Measurements from ENCODE around the gene SCN1B.

Gene SCN1B

DNA sequence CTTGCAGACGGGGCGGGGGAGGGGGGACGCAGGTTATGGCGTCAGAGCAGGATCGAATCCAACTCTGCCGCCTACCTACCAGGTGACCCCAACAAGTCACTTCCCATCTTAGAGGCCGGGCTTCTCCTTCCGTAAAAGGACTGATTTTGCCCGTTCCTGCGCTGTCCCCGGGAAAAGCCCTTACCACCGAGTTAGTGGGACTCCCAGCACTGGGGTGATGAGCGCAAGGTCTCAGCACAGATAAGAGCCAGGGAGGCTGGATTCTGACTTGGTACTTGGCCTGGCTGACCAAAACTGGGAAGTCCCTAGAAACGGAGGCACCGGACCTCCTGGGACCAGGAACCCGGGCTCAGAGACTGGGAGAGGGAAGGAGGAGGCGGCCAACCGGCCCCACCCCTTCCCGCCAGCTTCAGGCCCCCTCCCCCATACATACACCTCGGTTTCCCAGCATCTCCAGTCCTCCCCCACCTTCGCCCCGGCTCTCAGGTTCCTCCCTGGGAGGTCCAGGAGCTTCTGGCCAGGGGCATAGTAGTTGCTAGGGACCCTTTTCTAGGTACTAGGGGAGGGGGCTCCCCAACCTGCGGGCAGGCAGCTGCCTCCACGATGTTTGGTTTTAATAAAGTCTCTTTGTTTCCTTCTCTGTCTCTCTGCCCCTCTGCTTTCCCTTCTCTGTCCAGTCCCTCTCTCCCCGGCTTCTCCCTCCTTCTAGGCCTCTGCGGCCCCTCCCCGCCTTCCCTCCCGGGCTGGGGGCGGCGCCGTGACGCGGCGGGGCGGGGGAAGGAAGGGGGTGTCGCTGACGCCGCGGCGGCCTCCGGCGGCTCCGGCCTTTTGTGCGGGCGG lies 30.6 kb upstream of the SCN1B start, which contains the start of gene GRAMD1A:
Gene GRAMD1A (plus strand): TSS at position 826 of the 840 bp plus-strand sequence. CDS start 156 bp downstream, outside the sequence.
- Histone ChIP-seq H3K36me3 (peaks cover 18% of the 10 kb centered on the region), H3K9me3 (ENCODE audit: severe bottlenecking) (peaks cover 4% of the 10 kb centered on the region), H3K27ac (peak within 1 kb of the TSS; percentile 98), H3K4me3 (ENCODE audit: low read depth, low read length) (peak within 1 kb of the TSS; percentile 78), H3K27me3 (ENCODE audit: insufficient read depth, low read depth, severe bottlenecking) (no peaks in the 10 kb centered on the region)
- TF ChIP-seq, protein P1, sequence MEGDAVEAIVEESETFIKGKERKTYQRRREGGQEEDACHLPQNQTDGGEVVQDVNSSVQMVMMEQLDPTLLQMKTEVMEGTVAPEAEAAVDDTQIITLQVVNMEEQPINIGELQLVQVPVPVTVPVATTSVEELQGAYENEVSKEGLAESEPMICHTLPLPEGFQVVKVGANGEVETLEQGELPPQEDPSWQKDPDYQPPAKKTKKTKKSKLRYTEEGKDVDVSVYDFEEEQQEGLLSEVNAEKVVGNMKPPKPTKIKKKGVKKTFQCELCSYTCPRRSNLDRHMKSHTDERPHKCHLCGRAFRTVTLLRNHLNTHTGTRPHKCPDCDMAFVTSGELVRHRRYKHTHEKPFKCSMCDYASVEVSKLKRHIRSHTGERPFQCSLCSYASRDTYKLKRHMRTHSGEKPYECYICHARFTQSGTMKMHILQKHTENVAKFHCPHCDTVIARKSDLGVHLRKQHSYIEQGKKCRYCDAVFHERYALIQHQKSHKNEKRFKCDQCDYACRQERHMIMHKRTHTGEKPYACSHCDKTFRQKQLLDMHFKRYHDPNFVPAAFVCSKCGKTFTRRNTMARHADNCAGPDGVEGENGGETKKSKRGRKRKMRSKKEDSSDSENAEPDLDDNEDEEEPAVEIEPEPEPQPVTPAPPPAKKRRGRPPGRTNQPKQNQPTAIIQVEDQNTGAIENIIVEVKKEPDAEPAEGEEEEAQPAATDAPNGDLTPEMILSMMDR (IDR thresholded peaks at IDR 0.05; ENCODE audit: low read depth, low read length) = no peak
- DNase-seq = peak; percentile 84

DNA sequence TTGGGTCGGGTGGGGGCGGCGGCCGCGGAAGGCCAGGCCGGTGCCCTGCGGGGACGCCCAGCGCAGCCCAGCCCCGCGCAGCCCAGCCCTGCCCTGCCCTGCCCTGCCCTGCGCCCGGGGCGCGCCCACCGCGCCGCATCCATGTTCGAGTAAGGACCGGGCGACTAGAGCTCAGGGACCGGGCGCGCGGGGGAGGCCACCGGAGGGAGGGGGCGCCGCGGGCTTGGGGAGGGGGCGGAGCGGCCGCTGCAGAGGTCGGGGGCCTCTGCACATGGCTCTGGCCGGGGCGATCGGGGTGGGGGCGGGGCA lies 30.0 kb upstream of the SCN1B start:
- Histone ChIP-seq H3K36me3 (peaks cover 18% of the 10 kb centered on the region), H3K4me3 (ENCODE audit: low read depth, low read length) (peak overlapping the region; percentile 78), H3K27ac (peak overlapping the region; percentile 98), H3K27me3 (ENCODE audit: insufficient read depth, low read depth, severe bottlenecking) (no peaks in the 10 kb centered on the region), H3K9me3 (ENCODE audit: severe bottlenecking) (no peaks in the 10 kb centered on the region)
- DNase-seq = no peak
- TF ChIP-seq, protein P1 (IDR thresholded peaks at IDR 0.05; ENCODE audit: low read depth, low read length) = no peak

DNA sequence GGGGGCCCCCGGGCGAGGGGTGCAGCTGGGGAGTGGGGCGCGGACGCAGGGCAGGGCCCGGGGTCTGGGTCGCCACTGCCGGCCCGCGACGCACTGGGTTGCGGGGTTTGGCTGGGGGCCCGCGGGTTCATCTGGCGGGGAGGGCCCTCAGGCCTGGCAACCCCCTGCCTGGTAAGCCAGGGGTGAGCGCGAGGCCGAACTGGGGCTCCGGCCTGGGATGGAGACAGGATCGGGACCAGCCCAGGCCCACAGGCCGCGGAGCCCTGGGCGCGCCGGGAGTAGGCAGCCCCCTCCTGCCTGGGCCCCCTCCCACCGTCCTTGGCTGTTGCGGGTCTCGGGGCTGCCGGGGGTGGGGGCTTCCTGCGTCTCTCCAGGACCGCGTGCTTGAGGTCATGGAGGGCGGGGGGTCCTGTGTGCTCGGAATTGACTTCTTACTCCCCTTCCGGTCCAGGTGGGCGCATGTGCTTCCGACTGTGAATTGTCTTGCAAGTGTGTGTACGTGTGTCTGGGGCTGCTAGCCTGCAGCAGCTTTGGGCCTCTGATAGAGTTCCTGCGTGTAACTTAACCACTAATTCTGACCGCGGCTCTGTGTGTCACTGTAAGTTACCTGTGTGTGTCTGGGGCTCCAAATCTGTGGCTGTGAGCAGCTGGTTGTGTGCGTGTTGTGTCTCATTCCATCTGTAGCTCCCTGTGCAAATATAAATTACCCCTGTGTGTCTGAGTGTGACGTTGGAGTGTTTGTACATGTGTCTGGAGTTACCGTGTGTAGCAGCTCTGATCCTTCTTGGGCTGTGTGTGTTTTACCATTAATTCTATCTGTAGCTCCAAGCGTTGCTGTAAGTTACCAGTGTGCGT lies 29.4 kb upstream of the SCN1B start:
- TF ChIP-seq, protein P1 (IDR thresholded peaks at IDR 0.05; ENCODE audit: low read depth, low read length) = no peak
- Histone ChIP-seq H3K27me3 (ENCODE audit: insufficient read depth, low read depth, severe bottlenecking) (no peaks in the 10 kb centered on the region), H3K4me3 (ENCODE audit: low read depth, low read length) (peak overlapping the region; percentile 78), H3K9me3 (ENCODE audit: severe bottlenecking) (no peaks in the 10 kb centered on the region), H3K36me3 (peaks cover 21% of the 10 kb centered on the region), H3K27ac (peak overlapping the region; percentile 72)
- DNase-seq = no peak

DNA sequence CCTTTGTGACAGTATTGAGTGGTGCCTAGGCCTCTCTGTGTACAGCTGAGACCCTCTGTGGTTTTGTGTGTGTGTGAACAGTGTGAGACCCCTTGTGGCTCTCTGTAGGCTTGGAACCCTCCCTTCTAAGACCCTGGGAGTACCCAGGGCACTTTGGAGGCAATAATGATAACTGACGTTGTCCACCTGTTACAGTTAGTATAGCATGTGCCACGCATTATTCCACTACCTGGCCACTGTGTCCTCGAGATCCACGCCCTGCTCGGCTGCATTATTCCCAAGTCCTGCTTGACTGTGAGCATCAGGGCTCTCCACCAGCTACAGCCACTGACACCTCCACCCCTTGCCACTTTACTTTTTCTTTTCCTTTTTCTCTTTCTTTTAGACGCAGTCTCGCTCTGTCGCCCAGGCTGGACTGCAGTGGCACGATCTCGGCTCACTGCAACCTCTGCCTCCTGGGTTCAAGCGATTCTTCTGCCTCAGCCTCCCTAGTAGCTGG lies 28.2 kb upstream of the SCN1B start:
- Histone ChIP-seq H3K36me3 (peaks cover 31% of the 10 kb centered on the region), H3K27ac (no peak overlapping the region)

DNA sequence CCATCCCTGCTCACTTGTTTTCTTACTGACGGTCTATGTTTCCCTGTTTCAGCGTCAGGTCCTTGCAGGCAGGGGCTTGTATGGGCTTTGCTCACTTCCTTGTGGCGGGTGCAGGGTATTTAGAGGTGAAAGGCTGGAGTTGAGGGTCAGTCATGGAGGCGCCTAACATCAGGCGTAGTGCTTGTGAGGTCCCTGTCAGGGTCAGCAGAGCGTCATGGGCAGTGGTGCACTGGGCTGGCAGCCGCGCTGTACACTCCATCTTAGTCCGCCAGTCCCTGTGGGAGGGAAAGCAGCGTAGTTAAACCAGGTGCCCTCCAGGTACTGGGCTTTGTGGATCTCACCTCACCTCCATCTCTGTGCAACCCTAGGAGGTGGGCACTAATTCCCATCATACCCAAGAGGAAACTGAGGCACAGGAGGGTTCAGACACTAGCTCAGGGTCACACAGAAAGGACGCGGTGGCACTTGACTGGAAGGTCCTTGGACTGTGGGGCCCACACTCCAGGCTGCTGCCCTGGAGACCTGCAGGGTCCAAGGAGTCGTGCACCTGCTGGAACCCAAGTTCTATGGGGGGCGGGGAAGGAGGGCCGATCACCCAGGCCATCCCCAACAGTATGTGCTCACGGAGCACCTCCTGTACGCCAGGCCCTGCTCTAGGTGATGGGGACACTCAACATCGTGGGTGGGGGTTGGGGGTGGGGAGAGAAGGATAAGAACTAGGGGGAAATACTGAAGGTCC lies 25.6 kb upstream of the SCN1B start:
- no peak overlapping the region for H3K4me3 ChIP-seq (ENCODE audit: low read depth, low read length)

More for the DNA sequence above, 28.2 kb upstream of the SCN1B start:
- TF ChIP-seq, protein P1 (IDR thresholded peaks at IDR 0.05; ENCODE audit: low read depth, low read length) = no peak
- no peaks in the 10 kb centered on the region for H3K9me3 ChIP-seq (ENCODE audit: severe bottlenecking)
- no peaks in the 10 kb centered on the region for H3K27me3 ChIP-seq (ENCODE audit: insufficient read depth, low read depth, severe bottlenecking)
- no peak for DNase-seq
- no peak overlapping the region for H3K4me3 ChIP-seq (ENCODE audit: low read depth, low read length)

More for the DNA sequence above, 25.6 kb upstream of the SCN1B start:
- TF ChIP-seq, protein P1 (IDR thresholded peaks at IDR 0.05; ENCODE audit: low read depth, low read length) = no peak
- no peaks in the 10 kb centered on the region for H3K27me3 ChIP-seq (ENCODE audit: insufficient read depth, low read depth, severe bottlenecking)
- peaks cover 44% of the 10 kb centered on the region for H3K36me3 ChIP-seq
- no peak for DNase-seq
- H3K9me3 ChIP-seq (ENCODE audit: severe bottlenecking) = no peaks in the 10 kb centered on the region
- H3K27ac ChIP-seq = no peak overlapping the region

All from WERI-Rb-1 (cell line).